Tibial nerve (tissue), 4 donors: Measurements from ENCODE around the gene RNF141.

Experiments used
- EP300 ChIP-seq, 2 donors: sonication (generic); formaldehyde crosslinking; IDR thresholded peaks; one replicate each; pipeline ENCODE4 v1.6.1; 2017; ENCODE audit warnings: antibody characterized with exemption in 2 of 2, mild to moderate bottlenecking in 1 of 2
- TF ChIP-seq, protein P1 (sequence below), 5 experiments: fragments of 200-600 bp in 3 of 5; fragments of 450-650 bp in 2 of 5; sonication (generic) in 3 of 5; IDR thresholded peaks; one replicate each; pipeline ENCODE4 v1.5.1; 2016 to 2019; ENCODE audit warnings: antibody characterized with exemption in 5 of 5, mild to moderate bottlenecking in 3 of 5, moderate library complexity in 2 of 5

GRCh38 chr11:10518891-10519290 is 22.1 kb downstream of the RNF141 start:
- TF ChIP-seq, protein P1, sequence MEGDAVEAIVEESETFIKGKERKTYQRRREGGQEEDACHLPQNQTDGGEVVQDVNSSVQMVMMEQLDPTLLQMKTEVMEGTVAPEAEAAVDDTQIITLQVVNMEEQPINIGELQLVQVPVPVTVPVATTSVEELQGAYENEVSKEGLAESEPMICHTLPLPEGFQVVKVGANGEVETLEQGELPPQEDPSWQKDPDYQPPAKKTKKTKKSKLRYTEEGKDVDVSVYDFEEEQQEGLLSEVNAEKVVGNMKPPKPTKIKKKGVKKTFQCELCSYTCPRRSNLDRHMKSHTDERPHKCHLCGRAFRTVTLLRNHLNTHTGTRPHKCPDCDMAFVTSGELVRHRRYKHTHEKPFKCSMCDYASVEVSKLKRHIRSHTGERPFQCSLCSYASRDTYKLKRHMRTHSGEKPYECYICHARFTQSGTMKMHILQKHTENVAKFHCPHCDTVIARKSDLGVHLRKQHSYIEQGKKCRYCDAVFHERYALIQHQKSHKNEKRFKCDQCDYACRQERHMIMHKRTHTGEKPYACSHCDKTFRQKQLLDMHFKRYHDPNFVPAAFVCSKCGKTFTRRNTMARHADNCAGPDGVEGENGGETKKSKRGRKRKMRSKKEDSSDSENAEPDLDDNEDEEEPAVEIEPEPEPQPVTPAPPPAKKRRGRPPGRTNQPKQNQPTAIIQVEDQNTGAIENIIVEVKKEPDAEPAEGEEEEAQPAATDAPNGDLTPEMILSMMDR (IDR thresholded peaks at IDR 0.05), result no peak
- no peak for TF ChIP-seq EP300 (IDR thresholded peaks at IDR 0.05)
